Measurements from ENCODE around the gene BGN. TPM values are rescaled to one million over a fixed set of nuclear protein-coding genes. Genes with fewer than 3 reads are reported as not detected.

The BGN gene
- total RNA-seq, 1 experiment from 2014 or later, result 1.2 TPM

- no peak for DNase-seq
- Histone ChIP-seq H2BK5ac (ENCODE audit: insufficient read length, low read length) (no peak overlapping the region), H3K79me2 (ENCODE audit: insufficient read depth, low read length) (no peaks in the 10 kb centered on the region), H3K23me2 (ENCODE audit: insufficient read length, low read depth, low read length, poor library complexity, severe bottlenecking) (no peaks in the 10 kb centered on the region), H3K56ac (ENCODE audit: insufficient read length, low read depth, low read length) (no peak overlapping the region), H4K20me1 (ENCODE audit: control insufficient read depth, insufficient read depth, insufficient read length) (no peaks in the 10 kb centered on the region), H3K27ac (ENCODE audit: insufficient read length, low read depth, low read length) (no peak overlapping the region), H3K4me1 (ENCODE audit: insufficient read depth, low read length) (no peaks in the 10 kb centered on the region), H3K4ac (ENCODE audit: low read depth, low read length) (no peak overlapping the region), H3T11ph (ENCODE audit: low read length) (no peak overlapping the region), H2BK20ac (ENCODE audit: low read depth, low read length, poor library complexity, severe bottlenecking) (no peak overlapping the region), H3K27me3 (ENCODE audit: insufficient read depth, low read length) (no peaks in the 10 kb centered on the region), H3K14ac (ENCODE audit: insufficient read depth, low read length) (no peak overlapping the region), H3K23ac (ENCODE audit: insufficient read length, low read depth, low read length) (no peak overlapping the region), H3K18ac (ENCODE audit: insufficient read length, low read depth, low read length) (no peak overlapping the region), H4K8ac (replicated peaks; ENCODE audit: insufficient read length, low read depth, low read length) (no peak overlapping the region), H2BK15ac (ENCODE audit: low read depth, low read length) (no peak overlapping the region), H2AFZ (ENCODE audit: low read length) (no peak overlapping the region), H2AK5ac (ENCODE audit: insufficient read length, low read length) (no peak overlapping the region), H3K9ac (ENCODE audit: extremely low read depth, insufficient read length, low read length) (no peak overlapping the region), H3K79me1 (ENCODE audit: insufficient read depth, low read depth, low read length, poor library complexity, severe bottlenecking) (no peaks in the 10 kb centered on the region), H3K4me2 (ENCODE audit: insufficient read depth, insufficient read length, low read length) (no peak overlapping the region), H2BK12ac (ENCODE audit: insufficient read length, low read depth, low read length) (no peak overlapping the region), H4K91ac (ENCODE audit: insufficient read length, low read depth, low read length) (no peak overlapping the region), H2BK120ac (ENCODE audit: low read depth, low read length, poor library complexity, severe bottlenecking) (no peak overlapping the region), H3K9me3 (ENCODE audit: control insufficient read depth, low read depth, low read length) (peaks cover 17% of the 10 kb centered on the region), H4K5ac (ENCODE audit: insufficient read length, low read depth, low read length) (no peak overlapping the region)
- peaks cover 6% of the 10 kb centered on the region for H3K27me3 Mint-ChIP-seq (ENCODE audit: low read depth)
- H3K4me3 Mint-ChIP-seq, result no peak overlapping the region
- no peaks in the 10 kb centered on the region for H3K4me1 Mint-ChIP-seq
- H3K9me3 Mint-ChIP-seq, result peaks cover 39 to 53% of the 10 kb centered on the region in 2 experiments
- no CpG with 5 or more reads among the region's 17 CpGs for WGBS (ENCODE audit: extremely low coverage, insufficient read length, low lambda C conversion rate)
- H3K27ac Mint-ChIP-seq, result no peak overlapping the region
- no peak for TF ChIP-seq CTCF (conservative IDR thresholded peaks at IDR 0.05)
- peaks cover 6 to 8% (median 7%) of the 10 kb centered on the region in 3 experiments; a peak in 5 of 7 replicates for H3K36me3 Mint-ChIP-seq (ENCODE audit: insufficient read depth in 1 of 3, low read depth in 3 of 3)
These were observed 5.1 kb downstream of the BGN start for GRCh38 chrX:153499876-153500275.
